Stimulated activated CD4-positive, alpha-beta T cell treated with anti-CD3 and anti-CD28 coated beads, Interleukin-15, amount 100 ng/mL, for 1 hour (primary cell): ENCODE results near the gene CAPS2.

Experiments used
- DNase-seq, 2 donors: peaks; one replicate each; pipeline ENCODE4 v3.0.0-alpha.2; 2020; ENCODE audit warnings: low read depth in 1 of 2, low spot score in 1 of 2

Gene CAPS2

GRCh38 chr12:75305412-75306332 lies 24.5 kb downstream of the CAPS2 start:
- DNase-seq = no peak

- no peak for DNase-seq
Observed at GRCh38 chr12:75302781-75303180, 27.3 kb downstream of the CAPS2 start.

- no peak for DNase-seq
Observed at GRCh38 chr12:75302225-75302624, 27.9 kb downstream of the CAPS2 start.

- DNase-seq = no peak
Observed at GRCh38 chr12:75294797-75295196, 35.3 kb downstream of the CAPS2 start.

GRCh38 chr12:75294336-75294735 lies 35.8 kb downstream of the CAPS2 start:
- DNase-seq = no peak

GRCh38 chr12:75291014-75291413 lies 39.1 kb downstream of the CAPS2 start:
- no peak for DNase-seq

GRCh38 chr12:75289753-75290152 lies 40.4 kb downstream of the CAPS2 start:
- no peak for DNase-seq

- no peak for DNase-seq
Observed at GRCh38 chr12:75288860-75289259, 41.3 kb downstream of the CAPS2 start.

GRCh38 chr12:75275702-75276101 lies 54.4 kb downstream of the CAPS2 start:
- no peak for DNase-seq

- DNase-seq = no peak
Observed at GRCh38 chr12:75271576-75271975, 58.5 kb downstream of the CAPS2 start.

GRCh38 chr12:75270157-75270556 lies 60.0 kb downstream of the CAPS2 start:
- no peak for DNase-seq

- DNase-seq = no peak
Observed at GRCh38 chr12:75269209-75269608, 60.9 kb downstream of the CAPS2 start.

GRCh38 chr12:75260316-75260715 lies 69.8 kb downstream of the CAPS2 start:
- DNase-seq = no peak

GRCh38 chr12:75259143-75259542 lies 71.0 kb downstream of the CAPS2 start:
- DNase-seq = no peak

- no peak for DNase-seq
Observed at GRCh38 chr12:75257510-75257909, 72.6 kb downstream of the CAPS2 start.

- DNase-seq = no peak
Observed at GRCh38 chr12:75245108-75245507, 85.0 kb downstream of the CAPS2 start.

- DNase-seq = no peak
Observed at GRCh38 chr12:75239987-75240386, 90.1 kb downstream of the CAPS2 start.

GRCh38 chr12:75236206-75236605 lies 93.9 kb downstream of the CAPS2 start:
- no peak for DNase-seq

- DNase-seq = no peak
Observed at GRCh38 chr12:75227132-75227531, 103.0 kb downstream of the CAPS2 start.
